HG03045 (cell line): ENCODE data around the gene SSX2B.
"Not testable (repeated sequence)": the region's sequence is repeated elsewhere in the genome, so short reads cannot be mapped to it uniquely, and the experiment has no call there.

Experiments
- ATAC-seq: cut with Tn5 transposase; IDR thresholded peaks from one replicate; pipeline ENCODE4 v1.9.1; 2021; ENCODE audit warnings: mild to moderate bottlenecking, moderate library complexity; ENCODE audit not compliant: unreplicated experiment

SSX2B gene, protein sequence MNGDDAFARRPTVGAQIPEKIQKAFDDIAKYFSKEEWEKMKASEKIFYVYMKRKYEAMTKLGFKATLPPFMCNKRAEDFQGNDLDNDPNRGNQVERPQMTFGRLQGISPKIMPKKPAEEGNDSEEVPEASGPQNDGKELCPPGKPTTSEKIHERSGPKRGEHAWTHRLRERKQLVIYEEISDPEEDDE

GRCh38 chrX:52750952-52751351 is at the start of gene SSX2B:
SSX2B (plus strand) TSS chrX:52751252; CDS start chrX:52752681, 1,429 bp downstream.
- ATAC-seq: not testable (repeated sequence)

- ATAC-seq: not testable (repeated sequence)
Observed at GRCh38 chrX:52707078-52707477, 44.0 kb upstream of the SSX2B start, which contains the start of gene SSX2. SSX2 (minus strand) TSS chrX:52707178; CDS start chrX:52705749, 1,429 bp downstream.

DNA sequence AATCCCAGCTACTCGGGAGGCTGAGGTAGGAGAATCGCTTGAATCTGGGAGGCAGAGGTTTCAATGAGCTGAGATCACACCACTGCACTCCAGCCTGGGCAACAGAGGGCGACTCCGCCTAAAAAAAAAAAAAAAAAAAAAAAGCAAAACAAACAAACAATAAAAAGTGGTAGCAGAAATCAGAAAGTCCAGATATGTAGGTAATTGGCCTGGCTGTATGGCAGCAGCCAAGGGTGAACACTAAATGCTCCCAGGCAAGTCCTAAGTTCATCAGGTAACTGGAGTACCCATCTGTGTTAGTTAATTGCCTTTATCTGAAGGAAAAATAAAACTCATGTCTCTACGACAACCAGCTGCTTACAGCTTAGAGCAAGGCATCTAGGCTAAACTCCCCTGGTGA is 14.9 kb downstream of the SSX2B start:
- not testable (repeated sequence) for ATAC-seq

GRCh38 chrX:52773504-52773903 is 22.5 kb downstream of the SSX2B start:
- not testable (repeated sequence) for ATAC-seq

GRCh38 chrX:52797327-52797726 is 46.3 kb downstream of the SSX2B start, which contains the start of gene SPANXN5:
SPANXN5 (minus strand) TSS chrX:52797427; CDS start chrX:52797348, 79 bp downstream.
- not testable (repeated sequence) for ATAC-seq

GRCh38 chrX:52804876-52805275 is 53.8 kb downstream of the SSX2B start:
- not testable (repeated sequence) for ATAC-seq
